HEK293 (cell line): Measurements from ENCODE around the gene ITGA7.

Experiments
- ZNF10 ChIP-seq: fragments of 450-650 bp; formaldehyde crosslinking; IDR thresholded peaks from 2 replicates; pipeline ENCODE4 v1.5.1; 2017; ENCODE audit warnings: missing biosample characterization, missing genetic modification characterization
- ZNF175 ChIP-seq: fragments of 450-650 bp; formaldehyde crosslinking; IDR thresholded peaks from 2 replicates; pipeline ENCODE4 v1.5.1; 2016; ENCODE audit warnings: missing biosample characterization, missing genetic modification characterization
- ZNF37A ChIP-seq: fragments of 450-650 bp; IDR thresholded peaks from 2 replicates; pipeline ENCODE4 v1.5.1; 2018; ENCODE audit warnings: missing biosample characterization, missing genetic modification characterization
- ZNF600 ChIP-seq: fragments of 450-650 bp; formaldehyde crosslinking; IDR thresholded peaks from 2 replicates; pipeline ENCODE4 v1.5.1; 2016; ENCODE audit warnings: missing biosample characterization, missing genetic modification characterization
- ZNF660 ChIP-seq: fragments of 450-650 bp; IDR thresholded peaks from 2 replicates; pipeline ENCODE4 v1.5.1; 2018; ENCODE audit warnings: missing biosample characterization, mild to moderate bottlenecking, missing genetic modification characterization
- ZNF707 ChIP-seq: fragments of 450-650 bp; formaldehyde crosslinking; IDR thresholded peaks from 2 replicates; pipeline ENCODE4 v1.5.1; 2016; ENCODE audit warnings: missing biosample characterization, missing genetic modification characterization
- TF ChIP-seq, protein P1 (sequence below): fragments of 450-650 bp; formaldehyde crosslinking; IDR thresholded peaks from 2 replicates; pipeline ENCODE4 v1.5.1; 2016; ENCODE audit warnings: missing biosample characterization, missing genetic modification characterization
- TF ChIP-seq, protein P2 (sequence below): fragments of 450-650 bp; formaldehyde crosslinking; IDR thresholded peaks from 2 replicates; pipeline ENCODE4 v1.5.1; 2017; ENCODE audit warnings: missing biosample characterization, missing genetic modification characterization
- TF ChIP-seq, protein P3 (sequence below): sonication (generic); formaldehyde crosslinking; IDR thresholded peaks from 2 replicates; pipeline ENCODE4 v1.8.1; 2022; ENCODE audit warnings: mild to moderate bottlenecking, moderate library complexity, missing genetic modification reagents
- TF ChIP-seq, protein P4 (sequence below): fragments of 450-650 bp; formaldehyde crosslinking; IDR thresholded peaks from 2 replicates; pipeline ENCODE4 v1.5.1; 2017; ENCODE audit warnings: missing biosample characterization, mild to moderate bottlenecking, missing genetic modification characterization, moderate library complexity
- TF ChIP-seq, protein P5 (sequence below): fragments of 450-650 bp; formaldehyde crosslinking; IDR thresholded peaks from 2 replicates; pipeline ENCODE4 v1.5.1; 2016; ENCODE audit warnings: missing biosample characterization, missing genetic modification characterization, low read depth

DNA sequence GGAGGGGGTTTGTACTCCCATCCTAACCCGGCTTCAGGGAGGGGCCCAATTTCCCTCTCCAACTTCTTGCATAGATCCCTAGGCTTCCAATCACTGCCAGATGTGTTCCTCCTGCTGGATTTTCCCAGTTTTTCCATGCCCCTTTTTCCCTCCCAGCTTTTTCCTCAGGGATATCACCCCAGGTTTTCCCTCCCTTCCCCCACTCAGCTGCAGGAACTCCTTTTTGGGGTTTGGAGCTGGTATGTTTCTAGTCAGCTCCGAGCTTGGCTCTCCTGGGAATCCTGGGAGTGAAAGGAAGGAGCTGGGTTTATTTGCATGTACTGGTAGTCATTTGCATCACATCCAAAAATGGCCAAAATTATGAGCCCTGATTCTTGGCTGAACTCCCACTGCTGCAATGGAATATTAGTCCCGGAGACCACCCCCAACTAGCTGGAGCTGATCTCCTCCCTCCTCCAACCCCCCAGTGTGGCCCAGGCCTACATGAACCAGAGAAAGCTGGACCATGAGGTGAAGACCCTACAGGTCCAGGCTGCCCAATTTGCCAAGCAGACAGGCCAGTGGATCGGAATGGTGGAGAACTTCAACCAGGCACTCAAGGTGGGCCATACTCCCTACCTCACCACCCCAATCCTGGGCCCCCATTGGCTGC is 11.0 kb upstream of the ITGA7 start:
- TF ChIP-seq, protein P1, sequence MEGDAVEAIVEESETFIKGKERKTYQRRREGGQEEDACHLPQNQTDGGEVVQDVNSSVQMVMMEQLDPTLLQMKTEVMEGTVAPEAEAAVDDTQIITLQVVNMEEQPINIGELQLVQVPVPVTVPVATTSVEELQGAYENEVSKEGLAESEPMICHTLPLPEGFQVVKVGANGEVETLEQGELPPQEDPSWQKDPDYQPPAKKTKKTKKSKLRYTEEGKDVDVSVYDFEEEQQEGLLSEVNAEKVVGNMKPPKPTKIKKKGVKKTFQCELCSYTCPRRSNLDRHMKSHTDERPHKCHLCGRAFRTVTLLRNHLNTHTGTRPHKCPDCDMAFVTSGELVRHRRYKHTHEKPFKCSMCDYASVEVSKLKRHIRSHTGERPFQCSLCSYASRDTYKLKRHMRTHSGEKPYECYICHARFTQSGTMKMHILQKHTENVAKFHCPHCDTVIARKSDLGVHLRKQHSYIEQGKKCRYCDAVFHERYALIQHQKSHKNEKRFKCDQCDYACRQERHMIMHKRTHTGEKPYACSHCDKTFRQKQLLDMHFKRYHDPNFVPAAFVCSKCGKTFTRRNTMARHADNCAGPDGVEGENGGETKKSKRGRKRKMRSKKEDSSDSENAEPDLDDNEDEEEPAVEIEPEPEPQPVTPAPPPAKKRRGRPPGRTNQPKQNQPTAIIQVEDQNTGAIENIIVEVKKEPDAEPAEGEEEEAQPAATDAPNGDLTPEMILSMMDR (tag by site-specific recombination): no peak
- TF ChIP-seq, protein P2, sequence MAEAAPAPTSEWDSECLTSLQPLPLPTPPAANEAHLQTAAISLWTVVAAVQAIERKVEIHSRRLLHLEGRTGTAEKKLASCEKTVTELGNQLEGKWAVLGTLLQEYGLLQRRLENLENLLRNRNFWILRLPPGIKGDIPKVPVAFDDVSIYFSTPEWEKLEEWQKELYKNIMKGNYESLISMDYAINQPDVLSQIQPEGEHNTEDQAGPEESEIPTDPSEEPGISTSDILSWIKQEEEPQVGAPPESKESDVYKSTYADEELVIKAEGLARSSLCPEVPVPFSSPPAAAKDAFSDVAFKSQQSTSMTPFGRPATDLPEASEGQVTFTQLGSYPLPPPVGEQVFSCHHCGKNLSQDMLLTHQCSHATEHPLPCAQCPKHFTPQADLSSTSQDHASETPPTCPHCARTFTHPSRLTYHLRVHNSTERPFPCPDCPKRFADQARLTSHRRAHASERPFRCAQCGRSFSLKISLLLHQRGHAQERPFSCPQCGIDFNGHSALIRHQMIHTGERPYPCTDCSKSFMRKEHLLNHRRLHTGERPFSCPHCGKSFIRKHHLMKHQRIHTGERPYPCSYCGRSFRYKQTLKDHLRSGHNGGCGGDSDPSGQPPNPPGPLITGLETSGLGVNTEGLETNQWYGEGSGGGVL (tag by site-specific recombination): no peak
- TF ChIP-seq, protein P3, sequence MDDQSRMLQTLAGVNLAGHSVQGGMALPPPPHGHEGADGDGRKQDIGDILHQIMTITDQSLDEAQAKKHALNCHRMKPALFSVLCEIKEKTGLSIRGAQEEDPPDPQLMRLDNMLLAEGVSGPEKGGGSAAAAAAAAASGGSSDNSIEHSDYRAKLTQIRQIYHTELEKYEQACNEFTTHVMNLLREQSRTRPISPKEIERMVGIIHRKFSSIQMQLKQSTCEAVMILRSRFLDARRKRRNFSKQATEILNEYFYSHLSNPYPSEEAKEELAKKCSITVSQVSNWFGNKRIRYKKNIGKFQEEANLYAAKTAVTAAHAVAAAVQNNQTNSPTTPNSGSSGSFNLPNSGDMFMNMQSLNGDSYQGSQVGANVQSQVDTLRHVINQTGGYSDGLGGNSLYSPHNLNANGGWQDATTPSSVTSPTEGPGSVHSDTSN (CRISPR knock-in tag): no peak
- TF ChIP-seq ZNF707 (tag by site-specific recombination): no peak
- TF ChIP-seq, protein P4, sequence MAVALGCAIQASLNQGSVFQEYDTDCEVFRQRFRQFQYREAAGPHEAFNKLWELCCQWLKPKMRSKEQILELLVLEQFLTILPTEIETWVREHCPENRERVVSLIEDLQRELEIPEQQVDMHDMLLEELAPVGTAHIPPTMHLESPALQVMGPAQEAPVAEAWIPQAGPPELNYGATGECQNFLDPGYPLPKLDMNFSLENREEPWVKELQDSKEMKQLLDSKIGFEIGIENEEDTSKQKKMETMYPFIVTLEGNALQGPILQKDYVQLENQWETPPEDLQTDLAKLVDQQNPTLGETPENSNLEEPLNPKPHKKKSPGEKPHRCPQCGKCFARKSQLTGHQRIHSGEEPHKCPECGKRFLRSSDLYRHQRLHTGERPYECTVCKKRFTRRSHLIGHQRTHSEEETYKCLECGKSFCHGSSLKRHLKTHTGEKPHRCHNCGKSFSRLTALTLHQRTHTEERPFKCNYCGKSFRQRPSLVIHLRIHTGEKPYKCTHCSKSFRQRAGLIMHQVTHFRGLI (tag by site-specific recombination): no peak
- TF ChIP-seq ZNF175 (tag by site-specific recombination): no peak
- TF ChIP-seq ZNF660: no peak
- TF ChIP-seq ZNF10: no peak
- TF ChIP-seq ZNF600: no peak
- TF ChIP-seq, protein P5, sequence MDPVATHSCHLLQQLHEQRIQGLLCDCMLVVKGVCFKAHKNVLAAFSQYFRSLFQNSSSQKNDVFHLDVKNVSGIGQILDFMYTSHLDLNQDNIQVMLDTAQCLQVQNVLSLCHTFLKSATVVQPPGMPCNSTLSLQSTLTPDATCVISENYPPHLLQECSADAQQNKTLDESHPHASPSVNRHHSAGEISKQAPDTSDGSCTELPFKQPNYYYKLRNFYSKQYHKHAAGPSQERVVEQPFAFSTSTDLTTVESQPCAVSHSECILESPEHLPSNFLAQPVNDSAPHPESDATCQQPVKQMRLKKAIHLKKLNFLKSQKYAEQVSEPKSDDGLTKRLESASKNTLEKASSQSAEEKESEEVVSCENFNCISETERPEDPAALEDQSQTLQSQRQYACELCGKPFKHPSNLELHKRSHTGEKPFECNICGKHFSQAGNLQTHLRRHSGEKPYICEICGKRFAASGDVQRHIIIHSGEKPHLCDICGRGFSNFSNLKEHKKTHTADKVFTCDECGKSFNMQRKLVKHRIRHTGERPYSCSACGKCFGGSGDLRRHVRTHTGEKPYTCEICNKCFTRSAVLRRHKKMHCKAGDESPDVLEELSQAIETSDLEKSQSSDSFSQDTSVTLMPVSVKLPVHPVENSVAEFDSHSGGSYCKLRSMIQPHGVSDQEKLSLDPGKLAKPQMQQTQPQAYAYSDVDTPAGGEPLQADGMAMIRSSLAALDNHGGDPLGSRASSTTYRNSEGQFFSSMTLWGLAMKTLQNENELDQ (tag by site-specific recombination): no peak
- no peak for TF ChIP-seq ZNF37A (tag by site-specific recombination)
